Mucosa of descending colon (tissue), 3 donors: ENCODE measurements around the gene KCNK15. TPM values are rescaled to one million over a fixed set of nuclear protein-coding genes. Genes with fewer than 3 reads are reported as not detected.

Source experiments
- ATAC-seq: fragments of 200-7000 bp; cut with Tn5 transposase; one replicate; pipeline ENCODE4 v1.9.1; 2020; ENCODE audit warnings: mild to moderate bottlenecking, moderate library complexity
- DNase-seq, 3 donors: peaks; one replicate each; pipeline ENCODE4 v3.0.0-alpha.2; 2020
- H3K36me3 ChIP-seq: fragments of 200-600 bp; one replicate; pipeline ENCODE4 v1.8.0; 2021; ENCODE audit warnings: low read depth, mild to moderate bottlenecking
- H3K4me1 ChIP-seq: fragments of 200-600 bp; one replicate; pipeline ENCODE4 v1.8.0; 2021; ENCODE audit warnings: low read depth, mild to moderate bottlenecking
- H3K4me3 ChIP-seq: fragments of 200-600 bp; one replicate; pipeline ENCODE4 v1.8.0; 2021; ENCODE audit warnings: mild to moderate bottlenecking
- H3K9me3 ChIP-seq: fragments of 200-600 bp; one replicate; pipeline ENCODE4 v1.8.0; 2021; ENCODE audit warnings: mild to moderate bottlenecking
- intact Hi-C, 2 donors: fragments of 100-400 bp; cut with DNase I in 1 of 2; cut with micrococcal nuclease in 1 of 2; formaldehyde crosslinking; loops; one replicate each; pipeline versions ENCODE4 v1.11.0 to v1.11.1; 2022; cut with DNase I, micrococcal nuclease
- total RNA-seq, 3 donors: library from RNA; stranded (reverse); fragmentation: NEBNext Ultra II Directional in 2 of 3; extraction: Animal tissue kit (Norgen Biotek cat#: 25700) in 2 of 3; gene quantifications; one replicate each; pipeline versions ENCODE4 v1.2.1 to v1.2.4, GENCODE V29; 2021 to 2023
- TF ChIP-seq, protein P1 (sequence below): fragments of 200-600 bp; IDR thresholded peaks from one replicate; pipeline ENCODE4 v1.8.0; 2022; ENCODE audit warnings: antibody characterized with exemption, mild to moderate bottlenecking
- donor health status: DM: no; HTN: no; CAD: no; lungs with moderate emphysema.
- donor health status: DM: no; HTN: no; CAD: no.
- donor health status: DM: no; HTN: yes; CAD: no.

KCNK15 gene
- total RNA-seq, 3 donors from 2014 or later = 0.17 to 0.44 (median 0.43) TPM

DNA sequence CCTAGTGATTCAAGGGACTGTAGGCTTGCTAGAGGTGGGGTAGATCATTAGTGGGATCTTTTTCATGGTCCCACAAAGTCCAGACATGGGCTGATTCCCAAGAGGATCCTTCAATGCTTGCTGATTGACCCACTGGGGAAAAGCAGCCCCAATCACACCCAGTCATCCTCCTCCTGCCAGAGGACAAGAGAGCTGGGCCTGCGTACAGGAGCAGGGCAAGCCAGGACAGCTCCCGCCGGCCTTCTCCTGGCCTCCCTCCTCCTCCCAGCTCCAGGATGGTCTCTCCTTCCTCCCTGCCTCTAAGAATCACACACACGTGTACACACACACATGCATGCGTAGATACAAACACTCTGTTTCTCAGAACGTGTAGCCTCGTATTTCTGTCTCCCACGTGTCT, 27.0 kb downstream of the KCNK15 start:
- TF ChIP-seq, protein P1, sequence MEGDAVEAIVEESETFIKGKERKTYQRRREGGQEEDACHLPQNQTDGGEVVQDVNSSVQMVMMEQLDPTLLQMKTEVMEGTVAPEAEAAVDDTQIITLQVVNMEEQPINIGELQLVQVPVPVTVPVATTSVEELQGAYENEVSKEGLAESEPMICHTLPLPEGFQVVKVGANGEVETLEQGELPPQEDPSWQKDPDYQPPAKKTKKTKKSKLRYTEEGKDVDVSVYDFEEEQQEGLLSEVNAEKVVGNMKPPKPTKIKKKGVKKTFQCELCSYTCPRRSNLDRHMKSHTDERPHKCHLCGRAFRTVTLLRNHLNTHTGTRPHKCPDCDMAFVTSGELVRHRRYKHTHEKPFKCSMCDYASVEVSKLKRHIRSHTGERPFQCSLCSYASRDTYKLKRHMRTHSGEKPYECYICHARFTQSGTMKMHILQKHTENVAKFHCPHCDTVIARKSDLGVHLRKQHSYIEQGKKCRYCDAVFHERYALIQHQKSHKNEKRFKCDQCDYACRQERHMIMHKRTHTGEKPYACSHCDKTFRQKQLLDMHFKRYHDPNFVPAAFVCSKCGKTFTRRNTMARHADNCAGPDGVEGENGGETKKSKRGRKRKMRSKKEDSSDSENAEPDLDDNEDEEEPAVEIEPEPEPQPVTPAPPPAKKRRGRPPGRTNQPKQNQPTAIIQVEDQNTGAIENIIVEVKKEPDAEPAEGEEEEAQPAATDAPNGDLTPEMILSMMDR = no peak
- no peak for ATAC-seq
- Histone ChIP-seq H3K9me3 (no peaks in the 10 kb centered on the region), H3K4me1 (no peaks in the 10 kb centered on the region), H3K36me3 (no peaks in the 10 kb centered on the region), H3K4me3 (no peak overlapping the region)
- intact Hi-C loops = no loop called here
- no peak for DNase-seq

DNA sequence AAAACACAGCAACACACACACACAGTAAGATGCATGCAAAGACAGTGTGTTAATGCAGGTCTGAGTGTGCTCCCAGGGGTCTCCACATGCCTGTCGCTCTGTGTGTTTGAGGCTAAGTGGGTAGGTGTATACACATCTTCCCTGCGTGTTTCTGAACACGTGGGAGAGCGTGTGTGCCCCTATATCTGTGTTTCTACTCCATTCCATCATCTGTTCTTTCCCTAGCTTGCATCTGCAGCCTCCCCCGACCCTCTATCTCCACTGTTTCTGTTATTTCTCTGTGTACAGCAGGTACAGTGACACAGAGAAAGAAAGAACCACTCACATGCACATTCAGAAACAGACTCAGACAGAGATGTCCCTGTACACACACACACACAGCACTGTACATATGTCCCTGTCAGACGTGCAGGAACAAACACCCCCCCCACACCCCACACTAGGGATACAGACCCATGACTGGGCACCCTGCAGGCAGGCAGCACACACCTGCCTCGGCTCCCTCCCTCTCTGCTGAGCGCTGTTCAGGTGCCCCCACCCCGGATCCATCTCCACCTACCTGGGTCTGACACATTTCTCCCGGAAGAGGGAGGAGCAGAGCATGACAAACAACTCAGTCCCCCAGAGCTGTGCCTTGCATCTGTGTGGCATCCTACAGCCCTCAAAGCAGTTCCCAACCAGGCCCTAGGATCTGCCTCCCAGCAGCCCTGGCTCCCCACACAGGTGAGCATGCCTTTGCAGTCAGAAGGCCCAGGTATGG, 27.6 kb downstream of the KCNK15 start:
- intact Hi-C loops = no loop called here
- Histone ChIP-seq H3K36me3 (no peaks in the 10 kb centered on the region), H3K4me1 (no peaks in the 10 kb centered on the region), H3K9me3 (no peaks in the 10 kb centered on the region), H3K4me3 (no peak overlapping the region)
- no peak for ATAC-seq
- no peak for DNase-seq
- TF ChIP-seq, protein P1 = no peak

DNA sequence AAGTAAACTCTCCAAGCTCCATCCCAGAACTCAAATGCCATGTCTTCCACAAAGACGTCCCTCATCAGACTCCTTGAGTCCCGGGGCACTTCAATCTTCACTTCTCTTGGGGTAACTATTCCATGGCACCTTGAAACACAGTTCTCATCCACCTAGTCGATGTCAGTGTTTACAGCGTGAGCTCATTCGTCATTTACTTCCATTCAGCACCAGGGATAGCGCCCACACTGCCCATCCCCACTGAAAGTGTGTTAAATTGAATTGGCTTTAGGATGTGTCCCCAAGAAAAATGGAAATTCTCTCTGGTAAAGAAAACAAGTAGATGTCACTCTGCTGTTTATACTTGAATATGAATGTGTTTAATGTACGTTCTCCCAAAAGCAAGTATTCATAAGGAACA, 31.3 kb downstream of the KCNK15 start:
- no peak overlapping the region for H3K4me3 ChIP-seq
- H3K4me1 ChIP-seq = no peaks in the 10 kb centered on the region
- ATAC-seq (no peak), DNase-seq (peak in 1 of 3 donors; percentile 42)
- TF ChIP-seq, protein P1 = no peak
- intact Hi-C loops = no loop called here
- no peaks in the 10 kb centered on the region for H3K9me3 ChIP-seq
- H3K36me3 ChIP-seq = no peaks in the 10 kb centered on the region

DNA sequence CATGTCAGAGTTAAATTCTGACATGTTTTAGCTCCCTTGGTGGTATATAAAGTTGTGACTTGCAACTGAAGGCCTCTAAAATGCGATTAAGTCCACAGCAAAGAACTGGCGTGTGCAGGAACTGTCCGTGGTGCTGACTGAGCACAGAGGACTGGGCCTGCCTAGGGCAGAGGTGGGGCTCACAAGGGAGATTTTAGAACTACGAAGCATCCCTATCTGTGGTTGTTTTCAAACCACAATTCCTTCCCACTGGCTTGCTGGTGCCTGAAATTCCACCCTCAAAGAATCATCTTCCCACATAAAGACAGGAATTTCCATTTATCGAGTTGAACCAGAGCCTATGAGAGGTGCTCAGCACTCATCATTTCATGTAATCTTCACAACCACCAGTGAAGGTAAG, 34.6 kb downstream of the KCNK15 start:
- intact Hi-C loops = no loop called here
- no peaks in the 10 kb centered on the region for H3K9me3 ChIP-seq
- no peaks in the 10 kb centered on the region for H3K4me1 ChIP-seq
- DNase-seq = peak in 2 of 3 donors; percentile 55 to 58
- peak; percentile 48 for ATAC-seq
- no peaks in the 10 kb centered on the region for H3K36me3 ChIP-seq
- no peak overlapping the region for H3K4me3 ChIP-seq
- TF ChIP-seq, protein P1 = no peak

DNA sequence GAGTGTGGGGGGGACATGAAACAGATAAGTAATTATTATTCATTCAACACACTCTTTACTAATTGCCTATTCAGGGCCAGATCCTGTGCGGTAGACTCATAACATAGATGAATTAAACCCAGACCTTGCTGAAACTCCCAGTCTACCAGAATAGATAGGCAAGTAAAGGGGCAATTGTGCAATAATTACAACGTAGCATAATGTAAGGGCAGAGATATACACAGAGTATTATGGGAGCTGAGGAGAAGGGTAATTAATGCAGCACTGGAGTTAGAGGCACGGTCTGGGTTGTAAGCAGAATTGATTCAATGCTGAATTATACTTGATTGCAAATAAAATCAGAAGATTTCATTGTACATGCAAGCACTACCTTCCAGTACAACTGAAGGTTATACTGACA, 35.5 kb downstream of the KCNK15 start:
- intact Hi-C loops = no loop called here
- Histone ChIP-seq H3K4me3 (no peak overlapping the region), H3K9me3 (no peaks in the 10 kb centered on the region), H3K4me1 (no peaks in the 10 kb centered on the region), H3K36me3 (no peaks in the 10 kb centered on the region)
- DNase-seq (no peak), ATAC-seq (no peak)
- TF ChIP-seq, protein P1 = no peak

DNA sequence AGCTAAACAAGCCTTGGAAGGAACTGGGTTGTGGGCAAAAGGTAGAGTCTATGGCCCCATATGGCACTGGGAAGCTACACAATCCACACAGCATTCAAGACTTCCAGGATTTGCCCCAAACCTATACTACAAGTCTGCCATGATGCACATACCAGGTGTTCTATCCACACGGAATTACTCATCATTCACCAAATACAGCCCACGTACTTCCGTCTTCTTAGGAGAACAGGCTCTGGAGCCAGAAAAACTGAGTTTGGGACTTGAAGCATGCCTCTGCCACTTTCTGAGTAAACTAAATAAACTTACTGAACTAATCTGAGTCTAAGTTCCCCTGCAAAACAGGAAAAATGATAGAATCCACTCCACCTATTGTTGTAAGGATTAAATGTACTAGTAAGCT, 36.1 kb downstream of the KCNK15 start:
- ATAC-seq = no peak
- Histone ChIP-seq H3K36me3 (no peaks in the 10 kb centered on the region), H3K4me3 (no peak overlapping the region), H3K4me1 (no peaks in the 10 kb centered on the region), H3K9me3 (no peaks in the 10 kb centered on the region)
- intact Hi-C loops = no loop called here
- DNase-seq = no peak
- TF ChIP-seq, protein P1 = no peak
